HepG2 (cell line): ENCODE results near the gene POLG2. TPM values are rescaled to one million over a fixed set of nuclear protein-coding genes. Genes with fewer than 3 reads are reported as not detected.
A peak's percentile ranks its signal among the peaks of the same experiment; 100 is the strongest.

Source experiments
- CBX2 ChIP-seq, 2 experiments: fragments of 200-600 bp in 1 of 2; sonication (generic); formaldehyde crosslinking in 1 of 2; IDR thresholded peaks; 2 replicates each; pipeline versions ENCODE4 v1.7.0 to v1.8.1; 2018 to 2022; ENCODE audit warnings: low read depth in 2 of 2, low read length in 1 of 2, mild to moderate bottlenecking in 1 of 2, missing genetic modification reagents in 1 of 2
- ELF1 ChIP-seq: sonication (generic); formaldehyde crosslinking; IDR thresholded peaks from 2 replicates; pipeline ENCODE4 v1.4.0; 2020; ENCODE audit warnings: missing genetic modification reagents
- GATA4 ChIP-seq: sonication (generic); IDR thresholded peaks from 2 replicates; pipeline ENCODE4 v1.6.1; 2016; ENCODE audit warnings: antibody characterized with exemption, low read depth, borderline replicate concordance
- KDM5A ChIP-seq: fragments of 200-600 bp; sonication (generic); IDR thresholded peaks from 2 replicates; pipeline ENCODE4 v1.7.0; 2018; ENCODE audit warnings: antibody characterized with exemption, mild to moderate bottlenecking, low read length, borderline replicate concordance
- KMT2A ChIP-seq: sonication (generic); formaldehyde crosslinking; IDR thresholded peaks from 2 replicates; pipeline ENCODE4 v1.4.0; 2020; ENCODE audit warnings: missing genetic modification reagents
- MZF1 ChIP-seq: sonication (generic); formaldehyde crosslinking; IDR thresholded peaks from 2 replicates; pipeline ENCODE4 v1.8.1; 2023; ENCODE audit warnings: mild to moderate bottlenecking, missing genetic modification reagents, borderline replicate concordance
- PLRG1 ChIP-seq: fragments of 450-650 bp; conservative IDR thresholded peaks from 2 replicates; pipeline ENCODE4 v1.6.1; 2016
- RFX5 ChIP-seq: IDR thresholded peaks from 2 replicates; pipeline ENCODE4 v1.6.1; 2011; ENCODE audit warnings: low read depth, low read length, improper control_type of control experiment
- SKI ChIP-seq: fragments of 450-650 bp; IDR thresholded peaks from one replicate; pipeline ENCODE4 v1.6.1; 2018; ENCODE audit warnings: mild to moderate bottlenecking; ENCODE audit not compliant: partially characterized antibody
- SMARCE1 ChIP-seq: fragments of 450-650 bp; IDR thresholded peaks from 2 replicates; pipeline ENCODE4 v1.6.1; 2017; ENCODE audit warnings: borderline replicate concordance
- TP53 ChIP-seq: sonication (generic); formaldehyde crosslinking; conservative IDR thresholded peaks from 2 replicates; pipeline ENCODE4 v1.4.0; 2020; ENCODE audit warnings: missing genetic modification reagents
- U2AF2 ChIP-seq: fragments of 200-400 bp; formaldehyde crosslinking; IDR thresholded peaks from 2 replicates; pipeline ENCODE4 v1.6.1; 2017; ENCODE audit warnings: low read depth, mild to moderate bottlenecking, low read length
- YEATS4 ChIP-seq: sonication (generic); formaldehyde crosslinking; IDR thresholded peaks from 2 replicates; pipeline ENCODE4 v1.4.0; 2020; ENCODE audit warnings: missing genetic modification reagents, borderline replicate concordance
- ZFP36 ChIP-seq: fragments of 150-350 bp; IDR thresholded peaks from 2 replicates; pipeline ENCODE4 v1.6.1; 2018; ENCODE audit warnings: borderline replicate concordance, low read length, low read depth; ENCODE audit not compliant: partially characterized antibody
- ZFP36L2 ChIP-seq: sonication (generic); formaldehyde crosslinking; IDR thresholded peaks from 2 replicates; pipeline ENCODE4 v1.4.0; 2020; ENCODE audit warnings: missing genetic modification reagents
- ZNF230 ChIP-seq: sonication (generic); formaldehyde crosslinking; IDR thresholded peaks from 2 replicates; pipeline ENCODE4 v1.4.0; 2020; ENCODE audit warnings: mild to moderate bottlenecking, missing genetic modification reagents
- ZNF550 ChIP-seq: sonication (generic); formaldehyde crosslinking; IDR thresholded peaks from 2 replicates; pipeline ENCODE4 v1.4.0; 2020; ENCODE audit warnings: mild to moderate bottlenecking, missing genetic modification reagents, borderline replicate concordance
- polyA plus RNA-seq, 8 experiments: library from polyadenylated mRNA; depleted of rRNA in 3 of 8; stranded (reverse) in 7 of 8; unstranded in 1 of 8; fragments of >200 nt; fragmentation: Illumina TruSeq in 4 of 8; extraction: Trizol in 4 of 8; gene quantifications; 2 replicates each; pipeline versions ENCODE4 v1.2.1 to v1.2.3, GENCODE V29; 2011 to 2016; ENCODE audit warnings: low read depth in 4 of 8, missing spikeins in 1 of 8, mixed read lengths in 1 of 8; ENCODE audit not compliant: insufficient read depth in 1 of 8
- total RNA-seq, 5 experiments: library from RNA; depleted of rRNA; stranded (reverse); fragments of >200 nt; fragmentation: Illumina TruSeq; extraction: Trizol; gene quantifications; 2 replicates each; pipeline ENCODE4 v1.2.3, GENCODE V29; 2016; ENCODE audit warnings: low read depth in 1 of 5
- TF ChIP-seq, protein P1 (sequence below): sonication (generic); formaldehyde crosslinking; IDR thresholded peaks from 2 replicates; pipeline ENCODE4 v1.8.0; 2022; ENCODE audit warnings: missing genetic modification reagents, mild to moderate bottlenecking, borderline replicate concordance
- TF ChIP-seq, protein P2 (sequence below): sonication (generic); formaldehyde crosslinking; conservative IDR thresholded peaks from 2 replicates; pipeline ENCODE4 v1.4.0; 2020; ENCODE audit warnings: missing genetic modification reagents
- TF ChIP-seq, protein P3 (sequence below): IDR thresholded peaks from 2 replicates; pipeline ENCODE4 v1.6.1; 2016; ENCODE audit warnings: mild to moderate bottlenecking, missing biosample characterization, missing genetic modification reagents
- TF ChIP-seq, protein P4 (sequence below): sonication (generic); formaldehyde crosslinking; IDR thresholded peaks from 2 replicates; pipeline ENCODE4 v1.4.0; 2020; ENCODE audit warnings: missing genetic modification reagents, borderline replicate concordance
- TF ChIP-seq, protein P5 (sequence below): sonication (generic); formaldehyde crosslinking; IDR thresholded peaks from 2 replicates; pipeline ENCODE4 v1.9.0; 2022; ENCODE audit warnings: missing genetic modification reagents, mild to moderate bottlenecking, borderline replicate concordance

POLG2 gene
- total and polyA plus RNA-seq, 2 of the 13 experiments (the other 11 are each of a cell fraction or from before 2014, with no cell fraction given): 21.1 to 25.5 TPM

DNA sequence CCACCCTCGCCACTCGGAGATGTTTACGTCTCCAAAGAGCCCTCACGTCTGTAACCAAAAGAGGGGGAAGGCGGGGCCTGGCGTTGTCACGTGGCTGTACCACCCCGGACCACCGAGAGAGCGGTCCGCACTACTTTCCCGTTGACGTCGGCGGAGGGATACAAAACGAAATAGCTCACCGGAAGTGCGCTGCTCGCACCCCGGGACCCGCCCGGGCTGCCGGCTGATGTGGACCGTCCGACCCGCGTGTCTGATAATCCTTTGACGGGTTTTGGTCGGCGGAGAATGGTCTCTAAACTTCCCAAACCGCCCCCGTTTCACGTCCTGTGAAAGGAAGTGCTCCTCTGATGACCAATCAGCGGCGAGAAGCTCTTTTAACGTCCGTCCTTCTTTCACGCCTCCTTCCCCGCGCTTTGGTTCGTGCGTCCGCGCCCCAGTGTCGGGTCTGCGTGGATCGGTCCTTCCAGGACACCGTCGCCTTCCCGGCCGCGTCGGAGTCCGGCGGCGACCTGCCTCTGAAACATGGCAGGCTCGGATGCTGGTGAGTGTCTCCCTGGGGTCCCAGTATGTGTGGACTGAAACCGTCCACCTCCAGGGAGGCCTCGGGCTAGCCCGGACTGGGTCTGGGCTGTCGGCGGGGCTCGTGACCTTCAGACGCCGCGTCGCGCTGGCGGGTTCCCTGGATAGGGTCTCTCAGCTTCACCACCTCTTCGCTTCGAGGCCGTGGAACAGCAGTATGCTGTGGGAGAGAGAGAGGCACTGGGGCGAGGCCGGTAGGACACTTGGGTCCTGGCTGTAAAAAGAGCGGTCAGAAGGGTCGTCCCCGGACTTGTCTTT is 9.9 kb upstream of the POLG2 start, which contains the start of gene CEP95 (continued):
- TF ChIP-seq, protein P1, sequence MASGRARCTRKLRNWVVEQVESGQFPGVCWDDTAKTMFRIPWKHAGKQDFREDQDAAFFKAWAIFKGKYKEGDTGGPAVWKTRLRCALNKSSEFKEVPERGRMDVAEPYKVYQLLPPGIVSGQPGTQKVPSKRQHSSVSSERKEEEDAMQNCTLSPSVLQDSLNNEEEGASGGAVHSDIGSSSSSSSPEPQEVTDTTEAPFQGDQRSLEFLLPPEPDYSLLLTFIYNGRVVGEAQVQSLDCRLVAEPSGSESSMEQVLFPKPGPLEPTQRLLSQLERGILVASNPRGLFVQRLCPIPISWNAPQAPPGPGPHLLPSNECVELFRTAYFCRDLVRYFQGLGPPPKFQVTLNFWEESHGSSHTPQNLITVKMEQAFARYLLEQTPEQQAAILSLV (CRISPR knock-in tag): peak; percentile 93
- no peak for TF ChIP-seq MZF1 (CRISPR knock-in tag)
- peak; percentile 99 for TF ChIP-seq YEATS4 (CRISPR knock-in tag)
- peak; percentile 88 for TF ChIP-seq ELF1 (CRISPR knock-in tag)
- TF ChIP-seq KDM5A: peak; percentile 93
- peak; percentile 39; the same call in 1 of the 2 replicates for TF ChIP-seq RFX5
- TF ChIP-seq, protein P2, sequence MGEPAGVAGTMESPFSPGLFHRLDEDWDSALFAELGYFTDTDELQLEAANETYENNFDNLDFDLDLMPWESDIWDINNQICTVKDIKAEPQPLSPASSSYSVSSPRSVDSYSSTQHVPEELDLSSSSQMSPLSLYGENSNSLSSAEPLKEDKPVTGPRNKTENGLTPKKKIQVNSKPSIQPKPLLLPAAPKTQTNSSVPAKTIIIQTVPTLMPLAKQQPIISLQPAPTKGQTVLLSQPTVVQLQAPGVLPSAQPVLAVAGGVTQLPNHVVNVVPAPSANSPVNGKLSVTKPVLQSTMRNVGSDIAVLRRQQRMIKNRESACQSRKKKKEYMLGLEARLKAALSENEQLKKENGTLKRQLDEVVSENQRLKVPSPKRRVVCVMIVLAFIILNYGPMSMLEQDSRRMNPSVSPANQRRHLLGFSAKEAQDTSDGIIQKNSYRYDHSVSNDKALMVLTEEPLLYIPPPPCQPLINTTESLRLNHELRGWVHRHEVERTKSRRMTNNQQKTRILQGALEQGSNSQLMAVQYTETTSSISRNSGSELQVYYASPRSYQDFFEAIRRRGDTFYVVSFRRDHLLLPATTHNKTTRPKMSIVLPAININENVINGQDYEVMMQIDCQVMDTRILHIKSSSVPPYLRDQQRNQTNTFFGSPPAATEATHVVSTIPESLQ (CRISPR knock-in tag): no peak
- TF ChIP-seq SMARCE1: no peak
- no peak for TF ChIP-seq ZFP36
- TF ChIP-seq U2AF2: peak; percentile 33; the same call in 1 of the 2 replicates
- TF ChIP-seq, protein P3, sequence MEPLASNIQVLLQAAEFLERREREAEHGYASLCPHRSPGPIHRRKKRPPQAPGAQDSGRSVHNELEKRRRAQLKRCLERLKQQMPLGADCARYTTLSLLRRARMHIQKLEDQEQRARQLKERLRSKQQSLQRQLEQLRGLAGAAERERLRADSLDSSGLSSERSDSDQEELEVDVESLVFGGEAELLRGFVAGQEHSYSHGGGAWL (CRISPR knock-in tag): peak; percentile 72; the same call in 1 of the 2 replicates
- TF ChIP-seq, protein P4, sequence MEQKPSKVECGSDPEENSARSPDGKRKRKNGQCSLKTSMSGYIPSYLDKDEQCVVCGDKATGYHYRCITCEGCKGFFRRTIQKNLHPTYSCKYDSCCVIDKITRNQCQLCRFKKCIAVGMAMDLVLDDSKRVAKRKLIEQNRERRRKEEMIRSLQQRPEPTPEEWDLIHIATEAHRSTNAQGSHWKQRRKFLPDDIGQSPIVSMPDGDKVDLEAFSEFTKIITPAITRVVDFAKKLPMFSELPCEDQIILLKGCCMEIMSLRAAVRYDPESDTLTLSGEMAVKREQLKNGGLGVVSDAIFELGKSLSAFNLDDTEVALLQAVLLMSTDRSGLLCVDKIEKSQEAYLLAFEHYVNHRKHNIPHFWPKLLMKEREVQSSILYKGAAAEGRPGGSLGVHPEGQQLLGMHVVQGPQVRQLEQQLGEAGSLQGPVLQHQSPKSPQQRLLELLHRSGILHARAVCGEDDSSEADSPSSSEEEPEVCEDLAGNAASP (CRISPR knock-in tag): peak; percentile 67; the same call in 1 of the 2 replicates
- no peak for TF ChIP-seq ZNF230 (CRISPR knock-in tag)
- no peak for TF ChIP-seq PLRG1
- peak; percentile 86; the same call in 1 of the 2 replicates for TF ChIP-seq TP53
- no peak for TF ChIP-seq ZNF550 (CRISPR knock-in tag)
- TF ChIP-seq, protein P5, sequence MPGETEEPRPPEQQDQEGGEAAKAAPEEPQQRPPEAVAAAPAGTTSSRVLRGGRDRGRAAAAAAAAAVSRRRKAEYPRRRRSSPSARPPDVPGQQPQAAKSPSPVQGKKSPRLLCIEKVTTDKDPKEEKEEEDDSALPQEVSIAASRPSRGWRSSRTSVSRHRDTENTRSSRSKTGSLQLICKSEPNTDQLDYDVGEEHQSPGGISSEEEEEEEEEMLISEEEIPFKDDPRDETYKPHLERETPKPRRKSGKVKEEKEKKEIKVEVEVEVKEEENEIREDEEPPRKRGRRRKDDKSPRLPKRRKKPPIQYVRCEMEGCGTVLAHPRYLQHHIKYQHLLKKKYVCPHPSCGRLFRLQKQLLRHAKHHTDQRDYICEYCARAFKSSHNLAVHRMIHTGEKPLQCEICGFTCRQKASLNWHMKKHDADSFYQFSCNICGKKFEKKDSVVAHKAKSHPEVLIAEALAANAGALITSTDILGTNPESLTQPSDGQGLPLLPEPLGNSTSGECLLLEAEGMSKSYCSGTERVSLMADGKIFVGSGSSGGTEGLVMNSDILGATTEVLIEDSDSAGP (CRISPR knock-in tag): peak; percentile 92
- peak; percentile 77 for TF ChIP-seq SKI
- TF ChIP-seq GATA4: peak; percentile 31; the same call in 1 of the 2 replicates
- TF ChIP-seq ZFP36L2 (CRISPR knock-in tag): peak; percentile 24; the same call in 1 of the 2 replicates
- TF ChIP-seq CBX2 (IDR thresholded peaks at IDR 0.05; ENCODE audit: low read depth, low read length): no peak
- peak; percentile 44; the same call in 1 of the 2 replicates for TF ChIP-seq CBX2 (CRISPR knock-in tag; IDR thresholded peaks at IDR 0.05; ENCODE audit: low read depth)
- TF ChIP-seq KMT2A (CRISPR knock-in tag): peak; percentile 90
